Fibroblast of skin of back (primary cell): Measurements from ENCODE around the gene KDELR1.
A peak's percentile ranks its signal among the peaks of the same experiment; 100 is the strongest.

Experiments
- DNase-seq: peaks from one replicate; pipeline ENCODE4 v3.0.0-alpha.2; 2013

The KDELR1 gene

DNA sequence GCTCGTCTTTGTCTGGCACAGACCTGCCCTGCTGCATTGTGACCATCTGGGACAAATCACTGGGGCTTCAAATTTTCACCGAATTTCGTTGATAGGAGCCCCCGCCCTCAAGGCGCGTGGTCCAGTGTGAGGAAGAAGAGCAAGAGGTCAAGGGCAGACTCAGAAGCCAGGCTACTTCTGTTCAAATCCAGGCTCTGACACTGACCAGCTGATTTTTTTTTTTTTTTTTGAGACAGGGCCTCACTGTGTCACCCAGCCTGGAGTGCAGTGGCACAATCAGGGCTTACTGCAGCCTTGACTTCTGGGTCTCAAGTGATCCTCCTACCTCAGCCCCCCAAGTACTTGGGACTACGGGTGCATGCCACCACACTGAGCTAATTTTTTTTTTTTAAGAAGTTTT is 20.0 kb downstream of the KDELR1 start:
- DNase-seq: no peak

DNA sequence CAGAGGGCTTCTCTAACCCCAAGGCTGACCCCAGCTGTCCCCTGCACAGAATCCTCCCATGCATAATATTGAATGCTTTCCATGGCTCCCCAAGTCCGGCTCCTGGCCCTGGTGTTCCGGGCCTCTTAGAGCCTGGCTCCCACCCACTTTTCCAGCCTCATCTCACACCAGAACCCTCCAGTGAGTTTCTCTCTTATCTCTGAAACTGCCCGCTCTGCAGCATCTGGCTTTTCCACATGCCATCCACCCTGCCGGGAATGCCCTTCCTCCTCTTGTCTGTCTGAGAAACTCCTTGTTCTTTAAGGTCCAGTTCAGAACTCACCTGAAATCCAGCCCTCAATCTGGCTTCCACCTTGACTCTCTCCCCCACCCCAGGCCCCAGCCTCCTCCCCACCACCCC is 20.4 kb downstream of the KDELR1 start:
- DNase-seq: no peak

DNA sequence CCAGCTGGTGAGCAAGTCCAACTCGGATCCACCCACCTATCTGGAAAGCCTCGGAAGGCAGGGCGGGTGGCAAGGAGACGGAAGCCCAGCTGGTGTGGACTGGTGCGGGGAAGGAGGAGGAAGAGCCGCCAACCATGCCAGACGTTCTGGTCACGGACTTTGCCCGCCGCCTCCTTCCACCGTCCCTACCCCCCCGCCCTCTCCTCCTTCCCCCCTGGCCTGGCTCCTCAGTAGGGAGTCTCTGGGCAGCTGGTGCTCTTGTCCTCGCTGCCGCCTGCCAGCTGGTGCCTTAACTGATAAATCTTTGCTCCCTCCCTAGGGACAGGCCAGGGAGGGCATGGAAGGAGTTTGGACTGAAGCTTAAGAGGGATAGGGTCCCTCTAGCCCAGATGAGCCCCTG is 22.4 kb downstream of the KDELR1 start:
- no peak for DNase-seq

DNA sequence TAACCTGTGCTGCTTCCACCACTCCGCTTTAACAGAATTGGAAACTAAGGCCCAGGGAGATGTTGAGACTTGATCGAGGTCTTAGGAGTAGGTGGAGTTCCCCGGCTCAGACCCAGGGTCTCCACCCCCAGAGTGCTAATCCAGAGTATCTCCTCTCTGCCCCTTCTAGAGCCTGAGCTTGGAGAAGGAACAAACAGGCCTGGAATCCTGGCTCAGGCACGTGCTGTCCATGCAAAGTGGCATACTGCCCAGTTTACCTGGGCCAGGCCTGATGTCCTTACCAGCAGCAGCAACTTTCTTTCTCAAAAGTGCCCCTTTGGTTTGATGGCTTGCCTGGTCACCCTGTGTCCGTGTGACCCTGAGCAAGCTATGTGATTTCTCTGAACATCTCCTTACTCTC is 23.5 kb downstream of the KDELR1 start:
- DNase-seq: no peak

DNA sequence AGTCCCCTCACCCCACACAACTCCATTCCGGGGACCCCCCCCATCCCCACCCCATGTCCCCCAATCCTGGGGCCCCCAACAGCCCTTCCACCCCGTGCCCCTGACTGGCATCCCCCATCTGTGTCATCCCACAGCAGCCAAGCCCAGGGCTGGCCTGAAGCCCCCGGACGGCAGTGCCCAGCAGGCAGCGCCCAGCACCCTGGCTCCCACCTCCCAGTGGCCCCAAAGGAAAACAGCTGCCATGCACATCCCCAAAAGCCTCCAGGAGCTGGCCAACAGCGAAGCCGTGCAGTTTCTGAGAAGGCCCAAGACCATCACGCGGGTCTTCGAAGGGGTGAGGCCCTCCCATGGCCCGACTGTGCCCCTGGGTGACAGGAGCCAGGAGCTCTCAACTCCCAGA is 25.7 kb downstream of the KDELR1 start:
- DNase-seq: no peak

DNA sequence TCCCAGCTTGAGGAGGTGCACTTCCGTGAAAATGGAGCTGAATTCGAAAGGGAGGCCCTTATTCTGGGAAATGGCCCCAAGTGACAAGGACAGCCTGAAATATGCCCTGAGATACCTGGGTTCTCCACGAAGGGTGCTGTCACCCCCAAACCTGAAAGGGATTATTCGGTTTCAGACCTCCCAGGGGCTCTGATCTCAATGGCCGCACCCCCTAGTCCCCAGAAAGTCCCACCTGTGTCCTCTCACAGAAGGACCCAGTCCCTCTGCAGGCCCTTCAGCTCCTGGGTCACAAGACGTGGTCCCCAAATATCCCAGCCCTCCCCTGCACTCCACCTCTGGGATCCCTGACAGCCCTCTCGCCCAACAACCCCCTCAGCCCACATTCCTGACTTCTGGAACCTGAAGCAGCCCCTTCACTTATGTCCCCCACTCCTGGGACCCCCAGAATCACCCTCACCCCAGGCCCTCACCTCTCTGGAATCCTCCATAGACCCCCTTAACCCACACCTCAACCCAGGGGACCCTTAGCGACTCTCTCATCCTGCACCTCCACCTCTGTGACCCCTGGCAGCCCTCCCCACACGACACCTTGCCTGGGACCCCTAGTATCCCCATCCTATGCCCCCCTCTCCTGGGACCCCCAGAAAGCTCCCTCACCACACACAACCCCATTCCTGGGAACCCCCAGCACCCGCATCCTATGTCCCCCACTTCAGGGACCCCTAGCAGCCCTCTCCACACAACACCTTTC is 26.6 kb downstream of the KDELR1 start:
- no peak for DNase-seq

DNA sequence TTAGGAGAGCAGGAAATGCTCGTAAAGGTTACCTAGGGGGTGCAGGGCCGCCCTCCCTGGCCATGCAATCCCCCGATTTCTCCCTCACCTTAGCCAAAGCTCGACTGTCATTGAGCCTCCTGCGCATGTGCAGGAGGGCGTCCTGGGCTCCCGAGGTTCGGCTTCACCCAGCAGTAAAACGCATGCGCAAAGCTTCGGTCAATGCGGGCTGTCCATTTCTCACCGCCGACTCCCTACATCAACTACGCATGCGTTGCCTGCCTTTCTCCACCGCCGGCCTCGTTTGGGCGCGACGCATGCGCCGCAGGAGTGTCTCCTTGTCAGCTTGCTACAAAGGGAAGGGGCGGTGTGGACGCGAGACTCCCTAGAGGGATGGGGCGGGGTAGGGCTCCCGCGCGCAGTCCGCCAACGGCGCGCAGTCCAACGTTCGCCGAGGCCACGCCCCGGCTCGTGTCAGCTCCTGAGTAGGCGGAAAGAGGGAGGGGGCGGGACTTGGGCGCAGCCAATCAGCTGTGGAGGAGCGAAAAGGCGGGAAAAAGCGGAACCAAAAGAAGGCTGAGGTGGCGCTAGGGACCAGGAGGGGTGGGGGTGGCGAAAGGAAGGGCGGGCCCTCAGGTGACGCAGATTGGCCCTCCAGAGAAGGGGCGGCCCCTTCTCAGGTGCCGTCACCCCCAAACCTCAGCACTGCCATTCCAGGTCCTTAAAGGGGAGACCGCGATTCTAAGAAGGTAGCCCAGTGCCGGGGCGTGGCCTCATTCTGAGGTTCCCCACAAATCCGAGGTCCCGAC is 27.3 kb downstream of the KDELR1 start, which contains the start of the genes SYNGR4 and TMEM143:
TSS of gene SYNGR4 (plus strand) at position 558 of the 788 bp plus-strand sequence. CDS start 1,476 bp downstream, outside the sequence.
TSS of gene TMEM143 (minus strand) at position 131 of the 788 bp plus-strand sequence. CDS start at position 111, 20 bp downstream.
- DNase-seq: peak; percentile 99

DNA sequence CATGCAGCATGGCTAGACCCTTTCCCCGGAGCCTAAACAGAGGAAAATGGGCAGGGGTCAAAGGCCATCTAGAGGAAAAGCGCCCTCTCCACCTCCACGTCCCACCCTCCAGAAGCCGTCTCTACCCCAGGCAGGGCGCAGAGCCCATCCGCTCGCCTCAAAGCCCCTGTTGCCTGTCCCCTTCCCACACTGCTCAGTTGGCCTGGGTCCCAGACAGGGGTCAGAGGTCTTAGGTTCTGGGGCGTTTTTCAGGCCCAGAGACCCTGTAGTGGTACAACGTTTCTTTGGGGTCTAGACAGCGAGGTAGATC is 27.9 kb downstream of the KDELR1 start:
- no peak for DNase-seq

DNA sequence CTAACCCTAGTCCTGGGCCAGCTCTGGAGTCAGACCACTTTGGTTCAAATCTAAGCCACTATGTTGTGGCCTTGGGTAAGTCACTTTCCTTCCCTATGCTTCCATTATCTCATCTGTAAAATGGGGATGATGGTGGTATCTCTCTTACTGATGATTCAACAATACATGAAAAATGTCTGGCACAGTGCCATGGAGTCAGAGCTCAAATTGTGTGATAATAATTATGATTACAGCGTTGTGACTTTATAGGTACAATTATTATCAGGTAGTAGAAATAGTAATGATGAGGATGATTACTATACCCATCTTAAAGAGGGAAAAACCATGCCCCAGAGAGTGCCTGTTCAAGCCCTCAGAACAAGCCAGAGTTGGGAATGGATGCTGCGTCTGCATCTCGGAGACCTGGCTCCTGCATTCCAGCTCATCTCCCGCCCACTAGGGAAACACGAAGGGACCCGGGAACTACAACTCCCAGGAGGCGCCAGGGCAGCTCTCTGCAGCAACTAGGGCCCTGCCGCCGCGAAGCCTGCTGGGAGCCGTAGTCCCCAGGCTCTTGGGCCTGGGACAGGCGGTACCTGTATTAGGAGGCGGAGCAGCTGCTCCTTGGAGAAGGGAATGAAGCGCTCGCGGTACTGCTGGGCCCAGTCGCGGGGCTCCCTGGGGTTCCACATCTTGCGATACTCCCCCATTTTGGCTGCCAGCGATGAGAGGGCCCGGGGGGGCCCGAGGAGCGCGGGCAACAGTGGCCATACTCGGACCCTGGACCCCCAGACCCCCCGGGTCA is 28.4 kb downstream of the KDELR1 start:
- peak; percentile 94 for DNase-seq

DNA sequence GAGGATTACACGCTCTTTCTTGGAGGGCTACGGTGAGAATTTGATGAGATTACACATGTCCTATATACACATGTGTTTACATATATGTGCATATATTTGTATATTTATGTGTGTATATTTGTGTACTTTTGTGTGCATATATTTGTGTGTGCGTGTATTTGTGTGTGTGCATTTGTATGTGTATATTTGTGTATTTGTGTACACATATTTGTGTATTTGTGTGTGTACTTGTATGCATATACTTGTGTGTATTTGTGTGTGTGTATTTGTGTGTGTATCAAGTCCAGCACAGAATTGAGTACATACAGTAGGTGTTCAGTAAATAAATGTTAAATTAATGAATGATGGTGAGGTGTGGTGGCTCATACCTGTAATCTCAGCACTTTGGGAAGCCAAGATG is 29.4 kb downstream of the KDELR1 start:
- DNase-seq: no peak

DNA sequence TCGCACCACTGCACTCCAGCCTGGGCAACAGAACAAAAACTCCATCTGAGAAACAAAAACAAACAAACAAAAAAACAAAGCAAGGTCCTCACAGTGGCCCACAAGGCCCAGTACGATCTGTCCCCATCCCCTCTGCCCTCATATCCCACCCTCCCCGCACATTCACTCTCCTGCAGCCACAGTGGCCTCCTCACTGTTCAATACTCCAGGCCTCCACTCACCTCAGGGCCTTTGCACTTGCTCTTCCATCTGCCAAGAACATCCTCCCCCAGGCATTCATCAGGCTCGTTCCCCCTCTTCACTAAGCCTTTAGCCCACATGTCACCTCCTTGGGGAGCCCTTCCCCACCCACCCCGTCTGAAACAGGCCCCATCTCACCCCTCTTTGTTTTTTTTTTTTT is 32.2 kb downstream of the KDELR1 start:
- DNase-seq: no peak

DNA sequence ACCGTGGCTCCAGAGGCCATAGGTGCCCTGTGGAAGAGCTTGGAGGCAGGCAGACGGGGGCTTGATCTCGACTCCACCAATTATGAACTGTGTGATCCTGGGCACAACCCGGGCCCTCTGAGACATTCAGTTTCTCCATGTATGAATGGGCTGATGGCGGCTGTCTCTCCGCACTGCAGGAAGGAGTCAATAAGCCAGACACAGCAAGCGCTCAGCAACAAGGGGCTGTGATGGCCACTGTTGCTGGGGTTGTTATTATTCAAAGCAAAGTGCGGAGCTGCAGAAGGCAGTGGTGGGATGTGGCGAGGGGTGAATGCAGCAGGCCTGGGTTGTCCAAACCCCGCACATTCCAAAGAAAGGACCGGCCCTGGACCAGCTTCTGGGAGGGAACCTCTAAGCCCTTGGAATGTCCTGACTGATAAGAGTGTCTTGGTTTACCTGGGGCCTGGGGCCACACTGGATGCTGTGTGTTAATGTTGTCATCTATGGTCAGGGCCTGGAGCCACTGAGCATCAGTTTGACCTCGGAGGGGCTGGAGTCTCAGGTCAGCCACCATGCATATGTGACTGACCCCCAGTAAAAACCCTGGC is 35.9 kb downstream of the KDELR1 start:
- DNase-seq: no peak

DNA sequence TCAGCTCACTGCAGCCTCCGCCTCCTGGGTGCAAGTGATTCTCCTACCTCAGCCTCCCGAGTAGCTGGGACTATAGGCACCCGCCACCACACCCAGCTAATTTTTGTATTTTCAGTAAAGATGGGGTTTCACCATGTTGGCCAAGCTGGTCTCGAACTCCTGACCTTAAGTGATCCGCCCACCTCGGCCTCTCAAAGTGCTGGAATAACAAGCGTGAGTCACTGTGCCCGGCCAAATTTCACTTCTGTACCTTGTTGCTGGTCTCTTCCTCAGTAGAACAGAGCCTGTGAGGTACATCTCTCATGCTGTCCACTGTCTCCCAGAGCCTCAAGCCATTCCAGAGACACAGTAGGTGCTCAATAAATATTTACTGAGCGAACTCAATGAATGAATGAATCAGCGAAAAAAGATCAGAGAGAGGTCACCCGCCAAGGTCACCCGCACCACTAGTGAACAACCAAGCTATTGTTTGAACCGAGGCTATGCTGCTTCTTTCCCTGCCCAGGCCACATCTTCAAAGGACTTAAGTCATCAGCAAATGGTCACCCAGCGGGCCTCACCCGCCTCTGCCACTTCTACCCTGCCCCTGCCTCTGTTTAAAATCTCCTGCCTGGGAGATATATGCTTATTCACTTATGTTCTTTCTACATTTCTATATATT is 36.9 kb downstream of the KDELR1 start:
- no peak for DNase-seq

DNA sequence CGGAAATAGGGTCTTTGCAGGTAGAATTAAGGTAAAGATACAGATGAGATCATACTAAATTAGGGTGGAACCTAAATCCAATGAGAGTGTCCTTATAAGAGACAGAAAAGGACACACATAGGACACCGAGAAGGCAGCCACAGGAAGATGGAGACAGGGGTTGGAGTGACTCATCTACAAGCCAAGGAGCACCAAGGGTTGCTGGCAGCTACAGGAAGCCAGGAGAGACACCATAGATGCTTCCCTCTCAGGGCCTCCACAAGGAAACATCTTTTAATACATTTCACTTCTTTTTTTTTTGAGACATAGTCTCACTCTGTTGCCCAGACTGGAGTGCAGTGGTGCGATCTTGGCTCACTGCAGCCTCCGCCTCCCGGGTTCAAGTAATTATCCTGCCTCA is 37.7 kb downstream of the KDELR1 start:
- DNase-seq: peak; percentile 41

DNA sequence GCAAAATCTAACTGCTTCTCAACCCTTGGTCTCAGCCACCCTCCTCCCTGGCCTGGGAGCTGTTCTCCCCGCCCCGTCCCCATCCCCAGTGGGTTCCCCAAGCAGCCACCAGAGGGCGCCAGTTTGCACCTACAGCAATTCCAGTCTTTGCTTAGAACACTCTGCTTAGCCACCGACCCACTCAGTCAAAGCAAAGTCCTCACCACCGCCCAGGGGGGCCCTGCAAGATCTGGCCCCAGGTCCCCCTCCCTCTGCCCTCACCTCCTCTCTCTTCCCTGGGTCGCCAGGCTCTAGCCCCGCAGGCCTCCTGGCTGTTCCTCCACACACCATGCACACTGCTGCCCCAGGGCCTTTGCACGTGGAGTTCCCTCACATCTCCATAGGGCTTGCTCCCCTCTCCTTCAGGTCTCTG is 40.0 kb downstream of the KDELR1 start:
- DNase-seq: peak; percentile 57

DNA sequence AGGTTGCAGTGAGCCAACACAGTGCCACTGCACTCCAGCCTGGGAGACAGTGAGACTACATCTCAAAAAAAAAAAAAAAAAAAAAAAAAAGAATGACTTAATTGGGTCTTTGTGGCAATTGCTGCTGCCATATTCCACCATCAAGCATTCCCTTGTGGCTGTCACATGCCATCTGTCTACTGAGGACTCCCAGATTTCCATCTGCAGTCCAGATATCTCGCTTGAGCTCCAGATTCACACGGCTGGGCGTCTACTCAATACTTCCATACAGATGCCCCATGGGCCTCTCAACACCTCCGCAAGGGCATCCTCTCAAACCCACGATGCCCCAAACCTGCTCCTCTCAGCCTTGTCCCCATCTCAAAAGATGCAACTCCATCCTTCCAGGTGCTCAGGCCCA is 40.5 kb downstream of the KDELR1 start:
- DNase-seq: no peak

DNA sequence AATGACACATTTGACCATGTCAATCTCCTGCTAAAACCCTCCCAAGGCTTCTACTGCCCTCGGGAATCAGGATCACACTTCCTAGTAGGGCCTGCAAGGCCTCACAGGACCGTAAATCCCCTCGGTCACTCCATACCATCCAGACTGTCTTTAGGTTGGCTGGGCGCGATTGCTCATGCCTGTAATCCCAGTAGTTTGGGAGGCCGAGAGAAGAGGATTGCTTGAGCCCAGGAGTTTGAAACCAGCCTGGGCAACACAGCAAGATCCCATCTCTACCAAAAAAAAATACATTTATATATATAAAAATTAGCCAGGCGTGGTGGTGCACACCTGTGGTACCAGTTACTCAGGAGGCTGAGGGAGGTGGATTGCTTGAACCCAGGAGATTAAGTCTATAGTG is 42.6 kb downstream of the KDELR1 start:
- no peak for DNase-seq

DNA sequence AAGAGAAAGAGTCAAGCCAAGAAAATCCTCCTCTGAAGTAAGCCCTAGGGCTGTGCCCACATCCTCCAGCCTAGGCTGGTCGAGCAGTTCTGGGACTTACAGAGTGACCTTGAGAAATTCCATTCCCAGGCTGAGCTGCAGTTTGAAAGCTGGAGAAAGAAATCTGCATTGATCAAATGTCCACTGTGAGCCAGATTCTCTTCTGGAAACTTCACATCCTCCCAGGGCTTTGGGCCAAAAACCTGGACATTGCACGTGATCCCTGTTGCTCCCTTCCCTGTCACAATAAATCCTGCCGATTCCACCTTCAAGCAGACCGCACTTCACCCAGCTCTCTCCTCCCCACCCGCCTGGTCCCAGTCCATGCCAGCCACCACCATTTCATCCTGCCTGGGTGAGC is 43.3 kb downstream of the KDELR1 start:
- no peak for DNase-seq

DNA sequence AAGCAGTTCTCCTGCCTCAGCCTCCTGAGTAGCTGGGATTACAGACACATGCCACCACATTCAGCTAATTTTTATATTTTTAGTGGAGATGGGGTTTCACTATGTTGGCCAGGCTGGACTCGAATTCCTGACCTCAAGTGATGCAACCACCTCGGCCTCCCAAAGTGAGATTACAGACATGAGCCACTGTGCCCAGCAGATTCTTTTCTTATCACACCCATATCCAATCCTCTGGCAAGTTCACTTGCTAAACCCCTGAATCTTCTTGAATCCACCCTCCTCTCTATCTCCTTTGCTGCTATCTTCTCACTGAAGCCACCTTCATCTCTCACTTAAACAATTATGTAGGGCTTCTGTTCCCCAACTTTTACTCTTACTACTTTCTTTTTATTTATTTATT is 45.2 kb downstream of the KDELR1 start:
- no peak for DNase-seq

DNA sequence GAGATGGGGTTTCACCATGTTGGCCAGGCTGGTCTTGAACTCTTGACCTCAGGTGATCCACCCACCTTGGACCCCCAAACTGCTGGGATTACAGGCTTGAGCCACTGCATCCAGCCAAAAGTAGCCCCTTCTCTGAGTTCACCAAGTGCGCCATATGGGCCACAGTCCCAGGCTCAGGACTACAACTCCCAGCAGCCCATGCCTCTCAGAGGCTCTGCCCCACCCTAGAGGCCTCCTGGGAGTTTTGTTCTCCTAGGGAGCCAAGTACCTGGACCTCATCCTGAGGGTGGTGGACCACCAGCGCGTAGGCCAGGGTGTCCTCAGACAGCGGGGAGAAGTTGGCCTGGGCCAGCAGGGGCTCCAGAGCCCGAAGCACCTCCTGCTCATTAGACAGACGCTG is 46.5 kb downstream of the KDELR1 start:
- DNase-seq: no peak

DNA sequence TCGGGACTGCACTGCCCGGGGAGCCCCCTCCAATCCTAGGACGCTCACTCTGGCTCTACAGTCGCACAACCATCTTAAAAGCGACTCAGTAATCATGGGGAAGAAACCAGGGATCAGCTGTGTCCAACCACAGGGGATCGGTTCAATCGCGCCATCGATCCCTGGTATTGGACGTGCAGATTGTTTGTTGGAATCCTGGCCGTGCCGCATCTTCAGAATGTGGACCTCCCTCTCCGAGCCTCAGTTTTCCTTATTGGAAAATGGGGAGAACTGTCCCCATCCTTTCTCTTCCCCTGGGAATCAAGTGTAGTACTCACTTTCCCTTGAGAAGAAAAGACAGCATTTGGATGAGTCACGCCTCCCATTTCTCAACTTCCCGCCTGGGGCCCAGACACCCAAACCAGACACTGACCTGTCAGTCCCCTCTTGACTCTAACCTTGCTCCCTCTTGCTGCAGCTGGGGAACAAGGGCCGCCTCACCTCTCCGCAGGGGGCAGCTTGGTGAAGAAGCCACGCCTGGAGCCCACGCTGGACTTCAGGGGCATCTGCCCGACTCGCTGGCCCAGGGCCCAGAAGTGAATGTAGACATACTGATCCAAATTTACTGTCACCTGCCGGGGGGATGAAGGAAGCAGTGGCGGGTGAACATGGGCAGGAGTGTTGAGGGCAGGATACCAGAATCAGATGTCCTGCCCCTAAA is 48.4 kb downstream of the KDELR1 start:
- DNase-seq: peak; percentile 30

DNA sequence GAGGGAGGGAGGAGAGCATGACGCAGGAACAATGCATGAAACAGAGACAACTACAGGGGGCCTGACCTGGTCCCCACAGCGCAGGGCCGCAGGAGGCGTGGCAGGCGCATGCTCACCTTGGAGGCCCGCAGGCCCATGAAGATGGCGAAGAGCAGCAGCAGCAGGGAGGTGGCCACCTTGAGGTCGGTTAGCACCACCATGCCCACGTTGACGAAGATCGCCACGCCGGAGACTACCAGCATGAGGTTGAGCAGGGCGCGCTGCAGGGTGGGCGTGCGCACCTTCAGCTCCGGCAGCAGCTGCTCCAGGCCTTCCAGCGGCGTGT is 49.0 kb downstream of the KDELR1 start:
- no peak for DNase-seq
